IMR-90 (cell line): Measurements from ENCODE around the gene TGFA. TPM values are rescaled to one million over a fixed set of nuclear protein-coding genes. Genes with fewer than 3 reads are reported as not detected.

Experiments used
- ATAC-seq: fragments of 200-7000 bp; cut with Tn5 transposase; 2 replicates; pipeline ENCODE4 v1.9.1; 2020; ENCODE audit warnings: low read depth, mild to moderate bottlenecking, moderate library complexity
- BruUV-seq: library from RNA; stranded (reverse); fragments of 400-500 nt; replicated peaks from 2 replicates; lab custom pipeline; 2021; lab: Mats Ljungman, UMichigan
- CTCF ChIA-PET: fragments of 300-600 bp; formaldehyde crosslinking; extraction: SDS; loops from one replicate; lab custom pipeline; 2021; ENCODE audit warnings: antibody characterized with exemption; lab: Yijun Ruan, JAX
- POLR2A ChIA-PET: fragments of 300-600 bp; sonication (Branson Sonifier 250); formaldehyde crosslinking; loops from one replicate; lab custom pipeline; 2022; ENCODE audit warnings: antibody characterized with exemption; ENCODE audit not compliant: unreplicated experiment; lab: Charles Lee
- DNase-seq: peaks from one replicate; pipeline ENCODE4 v3.0.0; 2013
- H2AFZ ChIP-seq: replicated peaks from 2 replicates; pipeline ENCODE3; 2013; ENCODE audit warnings: low read length, mild to moderate bottlenecking; ENCODE audit not compliant: poor library complexity
- H2AK5ac ChIP-seq: 2 replicates; pipeline ENCODE4 v1.6.1; 2013; ENCODE audit warnings: low read depth, low read length, inconsistent platforms
- H2AK9ac ChIP-seq: replicated peaks from 2 replicates; pipeline ENCODE3; 2013; ENCODE audit warnings: mild to moderate bottlenecking, low read depth, low read length, moderate library complexity; ENCODE audit not compliant: poor library complexity
- H2BK120ac ChIP-seq: 2 replicates; pipeline ENCODE4 v1.6.1; 2013; ENCODE audit warnings: low read depth, low read length, inconsistent platforms
- H2BK15ac ChIP-seq: 3 replicates; pipeline ENCODE4 v1.6.1; 2013; ENCODE audit warnings: low read depth, low read length, inconsistent platforms
- H2BK20ac ChIP-seq: 2 replicates; pipeline ENCODE4 v1.6.1; 2013; ENCODE audit warnings: low read depth, mild to moderate bottlenecking, inconsistent platforms, low read length, moderate library complexity
- H2BK5ac ChIP-seq: 2 replicates; pipeline ENCODE4 v1.6.1; 2013; ENCODE audit warnings: mild to moderate bottlenecking, low read depth, low read length, inconsistent platforms; ENCODE audit not compliant: poor library complexity, severe bottlenecking
- H3K14ac ChIP-seq: replicated peaks from 2 replicates; pipeline ENCODE4 v1.6.1; 2013; ENCODE audit warnings: low read depth, low read length, inconsistent platforms
- H3K18ac ChIP-seq: 2 replicates; pipeline ENCODE4 v1.6.1; 2013; ENCODE audit warnings: low read depth, low read length, control low read depth
- H3K23ac ChIP-seq: 2 replicates; pipeline ENCODE4 v1.6.1; 2013; ENCODE audit warnings: low read depth, low read length, inconsistent platforms
- H3K27ac ChIP-seq: 2 replicates; pipeline ENCODE4 v1.5.1; 2013; ENCODE audit warnings: mild to moderate bottlenecking, control low read depth, low read length; ENCODE audit not compliant: insufficient read depth
- H3K27me3 ChIP-seq: 2 replicates; pipeline ENCODE4 v1.6.1; 2013; ENCODE audit warnings: low read length; ENCODE audit not compliant: control insufficient read depth, insufficient read depth
- H3K36me3 ChIP-seq: 2 replicates; pipeline ENCODE4 v1.6.1; 2013; ENCODE audit warnings: low read length, mixed read lengths; ENCODE audit not compliant: control insufficient read depth, insufficient read depth
- H3K4ac ChIP-seq: 2 replicates; pipeline ENCODE4 v1.6.1; 2013; ENCODE audit warnings: low read depth, low read length, inconsistent platforms
- H3K4me1 ChIP-seq: 2 replicates; pipeline ENCODE4 v1.6.1; 2013; ENCODE audit warnings: low read length, mixed read lengths; ENCODE audit not compliant: control insufficient read depth, insufficient read depth
- H3K4me2 ChIP-seq: 2 replicates; pipeline ENCODE4 v1.6.1; 2013; ENCODE audit warnings: low read depth, mild to moderate bottlenecking, control low read depth, low read length, moderate library complexity
- H3K4me3 ChIP-seq: 2 replicates; pipeline ENCODE4 v1.5.1; 2013; ENCODE audit warnings: low read depth, mild to moderate bottlenecking, control low read depth, low read length, moderate library complexity; ENCODE audit not compliant: insufficient read depth
- H3K56ac ChIP-seq: 2 replicates; pipeline ENCODE4 v1.6.1; 2013; ENCODE audit warnings: low read length, inconsistent platforms; ENCODE audit not compliant: insufficient read depth; ENCODE audit errors: extremely low read depth
- H3K79me1 ChIP-seq, 2 experiments: 2 replicates each; pipeline ENCODE4 v1.6.1; 2013; ENCODE audit warnings: low read length in 2 of 2, inconsistent platforms in 1 of 2, low read depth in 1 of 2
- H3K9ac ChIP-seq: 2 replicates; pipeline ENCODE4 v1.6.1; 2013; ENCODE audit warnings: low read depth, low read length, control low read depth
- H3K9me1 ChIP-seq: 2 replicates; pipeline ENCODE4 v1.6.1; 2013; ENCODE audit warnings: low read length, inconsistent platforms; ENCODE audit not compliant: insufficient read depth
- H3K9me3 ChIP-seq: 2 replicates; pipeline ENCODE4 v1.6.1; 2013; ENCODE audit warnings: low read length; ENCODE audit not compliant: control insufficient read depth, insufficient read depth
- H4K20me1 ChIP-seq: 2 replicates; pipeline ENCODE4 v1.6.1; 2013; ENCODE audit warnings: low read length, inconsistent platforms; ENCODE audit not compliant: insufficient read depth
- H4K5ac ChIP-seq: 2 replicates; pipeline ENCODE4 v1.6.1; 2013; ENCODE audit warnings: mild to moderate bottlenecking, low read depth, low read length, control low read depth
- H4K8ac ChIP-seq, 2 experiments: 2 replicates each; pipeline ENCODE4 v1.6.1; 2013; ENCODE audit warnings: low read depth in 2 of 2, low read length in 2 of 2, control low read depth in 1 of 2, inconsistent platforms in 1 of 2
- H4K91ac ChIP-seq: 2 replicates; pipeline ENCODE4 v1.6.1; 2013; ENCODE audit warnings: low read depth, low read length, inconsistent platforms; ENCODE audit not compliant: insufficient read depth
- BHLHE40 ChIP-seq: fragments of 150-350 bp; IDR thresholded peaks from 2 replicates; pipeline ENCODE4 v1.6.1; 2016; ENCODE audit warnings: mild to moderate bottlenecking, low read depth, low read length
- CEBPB ChIP-seq: IDR thresholded peaks from 2 replicates; pipeline ENCODE4 v1.6.1; 2012; ENCODE audit warnings: low read depth, low read length, improper control_type of control experiment
- CHD1 ChIP-seq: IDR thresholded peaks from 2 replicates; pipeline ENCODE4 v1.6.1; 2012; ENCODE audit warnings: low read depth, low read length, improper control_type of control experiment
- CTCF ChIP-seq: conservative IDR thresholded peaks from 2 replicates; pipeline ENCODE4 v1.5.1; 2012; ENCODE audit warnings: mild to moderate bottlenecking, low read depth, low read length, improper control_type of control experiment
- ELK1 ChIP-seq: fragments of 150-350 bp; IDR thresholded peaks from 2 replicates; pipeline ENCODE4 v1.6.1; 2016; ENCODE audit warnings: low read depth, mild to moderate bottlenecking, low read length, moderate library complexity, borderline replicate concordance
- FOS ChIP-seq: fragments of 150-350 bp; IDR thresholded peaks from 2 replicates; pipeline ENCODE4 v1.6.1; 2016; ENCODE audit warnings: low read depth, low read length
- MAFK ChIP-seq: IDR thresholded peaks from 2 replicates; pipeline ENCODE4 v1.6.1; 2012; ENCODE audit warnings: low read depth, low read length, improper control_type of control experiment
- MAZ ChIP-seq: IDR thresholded peaks from 2 replicates; pipeline ENCODE4 v1.6.1; 2012; ENCODE audit warnings: low read depth, mild to moderate bottlenecking, low read length, improper control_type of control experiment, moderate library complexity, borderline replicate concordance
- MXI1 ChIP-seq: IDR thresholded peaks from 2 replicates; pipeline ENCODE4 v1.6.1; 2012; ENCODE audit warnings: low read depth, mild to moderate bottlenecking, low read length, moderate library complexity, borderline replicate concordance
- NFE2L2 ChIP-seq: fragments of 150-350 bp; IDR thresholded peaks from 2 replicates; pipeline ENCODE4 v1.6.1; 2016; ENCODE audit warnings: low read depth, mild to moderate bottlenecking, low read length
- POLR2A ChIP-seq: IDR thresholded peaks from 2 replicates; pipeline ENCODE4 v1.6.1; 2012; ENCODE audit warnings: mild to moderate bottlenecking, low read depth, low read length
- RAD21 ChIP-seq: IDR thresholded peaks from 2 replicates; pipeline ENCODE4 v1.6.1; 2012; ENCODE audit warnings: low read length, improper control_type of control experiment
- RCOR1 ChIP-seq: IDR thresholded peaks from 2 replicates; pipeline ENCODE4 v1.6.1; 2012; ENCODE audit warnings: mild to moderate bottlenecking, low read length, improper control_type of control experiment; ENCODE audit not compliant: insufficient replicate concordance
- RFX5 ChIP-seq: IDR thresholded peaks from 2 replicates; pipeline ENCODE4 v1.8.0; 2012; ENCODE audit warnings: low read depth, mild to moderate bottlenecking, low read length, moderate library complexity
- SMC3 ChIP-seq: fragments of 150-350 bp; IDR thresholded peaks from 2 replicates; pipeline ENCODE4 v1.6.1; 2016; ENCODE audit warnings: low read depth, mild to moderate bottlenecking, antibody characterized with exemption, low read length, moderate library complexity
- USF2 ChIP-seq: fragments of 150-350 bp; IDR thresholded peaks from 2 replicates; pipeline ENCODE4 v1.6.1; 2017; ENCODE audit warnings: mild to moderate bottlenecking, antibody characterized with exemption, low read length, low read depth
- WGBS, 2 experiments: methylation state at CpG; one replicate each; pipeline versions ENCODE4 v1.1.5 to v1.1.7; 2013; ENCODE audit warnings: missing lambda C conversion rate in 2 of 2; ENCODE audit not compliant: insufficient read length in 1 of 2; ENCODE audit errors: extremely low coverage in 2 of 2; 5-methylcytosine and 5-hydroxymethylcytosine counted together
- dilution Hi-C: fragments of 300-500 bp; cut with HindIII; formaldehyde crosslinking; loops from one replicate; pipeline ENCODE4 v1.14.3; 2018; ENCODE audit warnings: low sequenced_read_pairs; ENCODE audit not compliant: unreplicated experiment
- in situ Hi-C: fragments of 300-500 bp; cut with MboI; formaldehyde crosslinking; loops from 3 replicates; pipeline ENCODE4 v1.14.3; 2019; ENCODE audit warnings: low sequenced_read_pairs, inconsistent platforms, mixed read lengths
- intact Hi-C: fragments of 100-400 bp; cut with micrococcal nuclease; formaldehyde crosslinking; loops from 2 replicates; pipeline ENCODE4 v1.10.0; 2022
- polyA plus RNA-seq, 3 experiments: library from polyadenylated mRNA; depleted of rRNA; stranded (reverse); fragments of >200 nt; gene quantifications; 2 replicates each; pipeline ENCODE4 v1.2.3, GENCODE V29; 2012; ENCODE audit warnings: low replicate concordance in 1 of 3
- total RNA-seq: library from RNA; depleted of rRNA; stranded (reverse); fragments of >200 nt; gene quantifications from 2 replicates; pipeline ENCODE4 v1.2.3, GENCODE V29; 2012

Gene TGFA
- total and polyA plus RNA-seq, 2 of the 4 experiments (the other 2 are of a cell fraction) = not detected

GRCh38 chr2:70560442-70560841 lies 6.8 kb upstream of the TGFA start:
- no peak overlapping the region for H3K4ac ChIP-seq
- H2BK20ac ChIP-seq = no peak overlapping the region
- H3K27me3 ChIP-seq = peaks cover 12% of the 10 kb centered on the region
- no peak overlapping the region for H4K5ac ChIP-seq
- no CpG with 5 or more reads among the region's 2 CpGs for WGBS, 2 experiments
- no peak overlapping the region for H2BK15ac ChIP-seq
- no peak overlapping the region for H3K23ac ChIP-seq
- ChIA-PET POLR2A (no interaction called here), CTCF (no interaction called here)
- H3K4me2 ChIP-seq = no peak overlapping the region
- no peak overlapping the region for H3K27ac ChIP-seq
- no peak overlapping the region for H2BK120ac ChIP-seq
- H3K4me3 ChIP-seq = no peak overlapping the region
- H2AK9ac ChIP-seq = no peak overlapping the region
- TF ChIP-seq SMC3 (no peak), CEBPB (no peak), MAZ (no peak), CHD1 (no peak), ELK1 (no peak), RAD21 (no peak), FOS (no peak), RCOR1 (no peak), POLR2A (no peak), MXI1 (no peak), NFE2L2 (no peak), BHLHE40 (no peak), USF2 (no peak), MAFK (no peak), RFX5 (no peak), CTCF (no peak)
- H4K20me1 ChIP-seq = no peaks in the 10 kb centered on the region
- no peak overlapping the region for H2AK5ac ChIP-seq
- intact Hi-C loops (no loop called here), dilution Hi-C loops (no loop called here), in situ Hi-C loops (no loop called here)
- no peaks in the 10 kb centered on the region for H3K9me3 ChIP-seq
- no peak overlapping the region for H3K9ac ChIP-seq
- H3K18ac ChIP-seq = no peak overlapping the region
- no peak overlapping the region for H4K8ac ChIP-seq
- no peak overlapping the region for H2BK5ac ChIP-seq
- no peak overlapping the region for H3K56ac ChIP-seq
- DNase-seq = no peak
- H3K9me1 ChIP-seq = no peaks in the 10 kb centered on the region
- no peak overlapping the region for H4K91ac ChIP-seq
- no TSS peak for BruUV-seq
- H3K36me3 ChIP-seq = no peaks in the 10 kb centered on the region
- H3K79me1 ChIP-seq = no peaks in the 10 kb centered on the region
- H2AFZ ChIP-seq = no peak overlapping the region
- H3K4me1 ChIP-seq = no peaks in the 10 kb centered on the region
- H3K14ac ChIP-seq = no peak overlapping the region
- ATAC-seq = no peak
